DND-41 (cell line): Measurements from ENCODE around the gene NR1D1.

Source experiments
- EZH2 ChIP-seq: IDR thresholded peaks from 3 replicates; pipeline ENCODE4 v1.6.1; 2012; ENCODE audit warnings: borderline replicate concordance, low read depth, mild to moderate bottlenecking, moderate library complexity, low read length, inconsistent platforms; ENCODE audit not compliant: severe bottlenecking
- TF ChIP-seq, protein P1 (sequence below): IDR thresholded peaks from 2 replicates; pipeline ENCODE4 v1.5.1; 2012; ENCODE audit warnings: borderline replicate concordance, low read length, moderate library complexity, mild to moderate bottlenecking; ENCODE audit not compliant: poor library complexity, severe bottlenecking; ENCODE audit errors: extremely low read depth

DNA sequence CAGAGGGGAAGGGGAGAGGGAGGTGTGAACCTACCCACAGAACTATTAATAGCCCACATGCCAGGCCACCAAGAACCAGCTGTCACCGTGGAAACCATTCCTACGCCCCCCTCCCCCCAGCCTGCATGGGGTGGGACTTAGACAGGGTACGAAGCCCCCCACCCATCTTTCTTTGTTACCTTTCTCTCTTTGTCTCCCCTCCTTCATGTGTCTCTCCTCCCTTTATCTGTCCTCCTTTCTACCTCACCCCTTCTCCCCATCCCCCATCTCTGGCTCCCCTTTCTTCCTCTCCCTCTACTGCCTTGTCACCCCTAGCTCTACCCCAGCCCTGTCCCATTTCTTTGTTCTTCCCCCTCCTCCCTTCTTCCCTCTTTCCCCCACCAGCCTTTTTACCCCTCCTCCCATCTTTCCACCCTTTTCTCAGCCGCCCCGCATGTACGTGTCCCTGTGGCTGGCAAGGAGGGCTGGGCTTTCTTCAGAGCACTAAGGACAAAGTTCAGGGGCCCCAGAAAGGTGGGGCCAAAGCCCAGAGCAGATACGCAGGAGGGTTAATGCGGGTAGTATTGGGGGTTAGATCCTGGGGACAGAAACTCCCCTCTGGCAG lies 29.6 kb downstream of the NR1D1 start:
- no peak for TF ChIP-seq EZH2
- TF ChIP-seq, protein P1, sequence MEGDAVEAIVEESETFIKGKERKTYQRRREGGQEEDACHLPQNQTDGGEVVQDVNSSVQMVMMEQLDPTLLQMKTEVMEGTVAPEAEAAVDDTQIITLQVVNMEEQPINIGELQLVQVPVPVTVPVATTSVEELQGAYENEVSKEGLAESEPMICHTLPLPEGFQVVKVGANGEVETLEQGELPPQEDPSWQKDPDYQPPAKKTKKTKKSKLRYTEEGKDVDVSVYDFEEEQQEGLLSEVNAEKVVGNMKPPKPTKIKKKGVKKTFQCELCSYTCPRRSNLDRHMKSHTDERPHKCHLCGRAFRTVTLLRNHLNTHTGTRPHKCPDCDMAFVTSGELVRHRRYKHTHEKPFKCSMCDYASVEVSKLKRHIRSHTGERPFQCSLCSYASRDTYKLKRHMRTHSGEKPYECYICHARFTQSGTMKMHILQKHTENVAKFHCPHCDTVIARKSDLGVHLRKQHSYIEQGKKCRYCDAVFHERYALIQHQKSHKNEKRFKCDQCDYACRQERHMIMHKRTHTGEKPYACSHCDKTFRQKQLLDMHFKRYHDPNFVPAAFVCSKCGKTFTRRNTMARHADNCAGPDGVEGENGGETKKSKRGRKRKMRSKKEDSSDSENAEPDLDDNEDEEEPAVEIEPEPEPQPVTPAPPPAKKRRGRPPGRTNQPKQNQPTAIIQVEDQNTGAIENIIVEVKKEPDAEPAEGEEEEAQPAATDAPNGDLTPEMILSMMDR: no peak
